ENCODE data around the gene TMEM138. TPM values are rescaled to one million over a fixed set of nuclear protein-coding genes. Genes with fewer than 3 reads are reported as not detected.

The TMEM138 gene
- total RNA-seq, result 26.8 TPM

GRCh38 chr11:61361741-61362541, at the start of gene TMEM138, which contains the start of gene CYB561A3:
TMEM138 (plus strand) TSS chr11:61362374; CDS start chr11:61364391, 2,017 bp downstream.
CYB561A3 (minus strand) TSS chr11:61361882; CDS start chr11:61356713, 5,169 bp downstream.

DNA sequence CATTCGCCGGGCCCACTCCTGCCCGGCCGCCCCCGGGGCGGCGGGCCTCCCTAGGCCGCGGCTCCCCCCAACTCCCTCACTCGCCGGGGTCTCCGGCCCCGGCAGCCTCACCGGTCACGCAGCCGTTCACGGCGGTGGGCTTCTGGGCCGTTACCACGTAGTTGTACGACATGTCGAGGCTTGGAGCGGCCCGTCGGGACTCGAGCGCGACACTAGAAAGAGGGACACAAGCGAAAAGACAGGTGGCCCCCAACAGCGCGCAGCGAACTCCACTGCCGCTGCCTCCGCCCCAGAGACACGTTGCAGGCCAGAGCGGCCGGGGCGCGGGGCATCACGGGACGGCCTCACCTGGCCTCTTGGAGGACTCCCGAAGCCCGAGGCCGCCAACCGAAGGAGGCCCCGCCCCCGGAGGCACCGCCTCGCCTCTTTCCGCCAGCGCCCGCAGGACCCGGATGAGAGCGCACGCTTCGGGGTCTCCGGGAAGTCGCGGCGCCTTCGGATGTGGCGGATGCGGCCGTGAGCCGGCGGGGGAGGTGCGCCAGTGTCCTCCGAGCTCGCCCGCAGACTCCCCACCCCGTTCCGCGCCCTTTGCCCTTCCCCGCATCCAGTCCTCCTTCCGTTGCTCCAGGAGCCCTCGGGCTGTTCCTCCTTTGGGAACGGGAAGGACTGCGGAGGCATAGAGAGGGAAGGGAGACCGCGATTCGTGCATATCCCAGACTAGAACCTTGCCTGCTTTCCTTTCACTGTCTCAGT, 29.2 kb upstream of the TMEM138 start, which contains the start of the genes DDB1 and TKFC:
Gene DDB1 (minus strand): TSS at position 309 of the 753 bp plus-strand sequence. CDS start 137 bp downstream, at position 172.
Gene TKFC (plus strand): TSS at position 432 of the 753 bp plus-strand sequence. CDS start 1,501 bp downstream, outside the sequence.

Other genes with a start within 250 kb of the TMEM138 start
- 6.2 TPM for gene VPS37C, start 200.9 kb upstream of the TMEM138 start, total RNA-seq
- gene PGA3, start 158.9 kb upstream of the TMEM138 start, total RNA-seq, result not detected
- 0.23 TPM for gene PGA4, start 140.0 kb upstream of the TMEM138 start, total RNA-seq
- not detected for gene PGA5, start 121.2 kb upstream of the TMEM138 start, total RNA-seq
- 1.4 TPM for gene VWCE, start 67.1 kb upstream of the TMEM138 start, total RNA-seq
- 200 TPM for gene DDB1, start 29.3 kb upstream of the TMEM138 start, total RNA-seq
- gene TKFC, start 29.1 kb upstream of the TMEM138 start, total RNA-seq, result 12.9 TPM
- 12.7 TPM for gene CYB561A3, start 492 bp upstream of the TMEM138 start, total RNA-seq
- gene TMEM216, start 30.2 kb downstream of the TMEM138 start, total RNA-seq, result 14.8 TPM
- gene CPSF7, start 67.6 kb downstream of the TMEM138 start, total RNA-seq, result 31.1 TPM
- 57.7 TPM for gene SDHAF2, start 67.8 kb downstream of the TMEM138 start, total RNA-seq
- gene LRRC10B, start 146.4 kb downstream of the TMEM138 start, total RNA-seq, result 6.7 TPM
- 71.5 TPM for gene SYT7, start 218.7 kb downstream of the TMEM138 start, total RNA-seq